Spleen (tissue), 7 donors: ENCODE results near the gene GALNT12.

ENCODE experiments used
- CTCF ChIP-seq, 11 experiments: fragments of 200-600 bp in 7 of 11; fragments of 450-650 bp in 4 of 11; sonication (generic) in 4 of 11; IDR thresholded peaks in 8 of 11; conservative IDR thresholded peaks in 3 of 11; 1 replicate in 7 of 11; 2 replicates in 4 of 11; pipeline versions ENCODE4 v1.4.0 to v1.8.0; 2016 to 2021; ENCODE audit warnings: antibody characterized with exemption in 11 of 11, inconsistent platforms in 4 of 11, mild to moderate bottlenecking in 1 of 11
- POLR2A ChIP-seq, 3 donors: fragments of 450-650 bp; IDR thresholded peaks; one replicate each; pipeline ENCODE4 v1.5.1; 2017; ENCODE audit warnings: antibody characterized with exemption in 3 of 3, mild to moderate bottlenecking in 1 of 3
- POLR2AphosphoS5 ChIP-seq, 3 donors: sonication (generic); formaldehyde crosslinking; IDR thresholded peaks; one replicate each; pipeline ENCODE4 v1.5.1; 2017; ENCODE audit warnings: antibody characterized with exemption in 3 of 3
- donor health status: DM: no; HTN: no; CAD: no; lungs with moderate emphysema.
- donor health status: DM: no; HTN: no; CAD: no.
- donor health status: DM: no; HTN: no; CAD: no.

- TF ChIP-seq CTCF (IDR thresholded peaks at IDR 0.05 in 8 of 11, conservative IDR thresholded peaks at IDR 0.05 in 3 of 11) (peak; percentile 79 to 97 (median 95)), POLR2AphosphoS5 (IDR thresholded peaks at IDR 0.05) (peak in 2 of 3 donors; percentile 23 to 40), POLR2A (IDR thresholded peaks at IDR 0.05) (no peak)
These were observed 16.4 kb upstream of the GALNT12 start for GRCh38 chr9:98790842-98791607.
